Measurements from ENCODE around the gene HEMK1.

The HEMK1 gene

GRCh38 chr3:50615190-50615589 is 45.9 kb downstream of the HEMK1 start:
- Mint-ChIP-seq H3K9me3 (no peaks in the 10 kb centered on the region), H3K36me3 (ENCODE audit: low read depth) (peaks cover under 1% of the 10 kb centered on the region), H3K4me3 (peak overlapping the region in 2 of 3 experiments; percentile 56 to 72), H3K27ac (no peak overlapping the region), H3K27me3 (ENCODE audit: low read depth) (peaks cover 1% of the 10 kb centered on the region), H3K4me1 (peaks cover 36% of the 10 kb centered on the region)
- TF ChIP-seq CTCF (IDR thresholded peaks at IDR 0.05; ENCODE audit: unreplicated experiment in 3 of 3), result no peak

GRCh38 chr3:50616003-50616769 is 46.9 kb downstream of the HEMK1 start:
- Mint-ChIP-seq H3K4me1 (peaks cover 38% of the 10 kb centered on the region), H3K27me3 (ENCODE audit: low read depth) (peaks cover 3% of the 10 kb centered on the region), H3K27ac (peak overlapping the region; percentile 9 to 76 (median 43)), H3K4me3 (peak overlapping the region; percentile 78 to 85 (median 80)), H3K36me3 (ENCODE audit: low read depth) (peaks cover 7% of the 10 kb centered on the region), H3K9me3 (no peaks in the 10 kb centered on the region)
- TF ChIP-seq CTCF (IDR thresholded peaks at IDR 0.05; ENCODE audit: unreplicated experiment in 3 of 3), result peak; percentile 99 to 100 (median 99)

GRCh38 chr3:50616770-50617095 is 47.4 kb downstream of the HEMK1 start:
- H3K27ac Mint-ChIP-seq, result peak overlapping the region; percentile 9 to 76 (median 43)
- H3K27me3 Mint-ChIP-seq (ENCODE audit: low read depth), result peaks cover 3% of the 10 kb centered on the region
- no peaks in the 10 kb centered on the region for H3K9me3 Mint-ChIP-seq
- TF ChIP-seq CTCF (IDR thresholded peaks at IDR 0.05; ENCODE audit: unreplicated experiment in 3 of 3), result no peak
- H3K4me3 Mint-ChIP-seq, result peak overlapping the region; percentile 78 to 85 (median 80)
- peaks cover 7% of the 10 kb centered on the region for H3K36me3 Mint-ChIP-seq (ENCODE audit: low read depth)
- H3K4me1 Mint-ChIP-seq, result peaks cover 37% of the 10 kb centered on the region

GRCh38 chr3:50617096-50617791 is 47.9 kb downstream of the HEMK1 start, which contains the start of gene MAPKAPK3:
MAPKAPK3 (plus strand) TSS chr3:50617151; CDS start chr3:50617566, 415 bp downstream.
- H3K9me3 Mint-ChIP-seq, result no peaks in the 10 kb centered on the region
- TF ChIP-seq CTCF (IDR thresholded peaks at IDR 0.05; ENCODE audit: unreplicated experiment in 3 of 3), result no peak
- peak within 1 kb of the TSS; percentile 78 to 85 (median 83) for H3K4me3 Mint-ChIP-seq
- peaks cover 32% of the 10 kb centered on the region for H3K4me1 Mint-ChIP-seq
- peaks cover 3% of the 10 kb centered on the region for H3K27me3 Mint-ChIP-seq (ENCODE audit: low read depth)
- peaks cover 7% of the 10 kb centered on the region for H3K36me3 Mint-ChIP-seq (ENCODE audit: low read depth)
- peak within 1 kb of the TSS; percentile 9 to 77 (median 76) for H3K27ac Mint-ChIP-seq

- H3K27ac Mint-ChIP-seq, result peak overlapping the region in 1 of 3 experiments; percentile 77
- H3K36me3 Mint-ChIP-seq (ENCODE audit: low read depth), result peaks cover 7% of the 10 kb centered on the region
- peaks cover 25% of the 10 kb centered on the region for H3K4me1 Mint-ChIP-seq
- peaks cover 3% of the 10 kb centered on the region for H3K27me3 Mint-ChIP-seq (ENCODE audit: low read depth)
- H3K4me3 Mint-ChIP-seq, result peak overlapping the region; percentile 78 to 85 (median 83)
- TF ChIP-seq CTCF (IDR thresholded peaks at IDR 0.05; ENCODE audit: unreplicated experiment in 3 of 3), result no peak
- H3K9me3 Mint-ChIP-seq, result no peaks in the 10 kb centered on the region
Measured at GRCh38 chr3:50617911-50618481, 48.7 kb downstream of the HEMK1 start.
